Measurements from ENCODE around the gene PACRG.
A peak's percentile ranks its signal among the peaks of the same experiment; 100 is the strongest.

Gene PACRG

DNA sequence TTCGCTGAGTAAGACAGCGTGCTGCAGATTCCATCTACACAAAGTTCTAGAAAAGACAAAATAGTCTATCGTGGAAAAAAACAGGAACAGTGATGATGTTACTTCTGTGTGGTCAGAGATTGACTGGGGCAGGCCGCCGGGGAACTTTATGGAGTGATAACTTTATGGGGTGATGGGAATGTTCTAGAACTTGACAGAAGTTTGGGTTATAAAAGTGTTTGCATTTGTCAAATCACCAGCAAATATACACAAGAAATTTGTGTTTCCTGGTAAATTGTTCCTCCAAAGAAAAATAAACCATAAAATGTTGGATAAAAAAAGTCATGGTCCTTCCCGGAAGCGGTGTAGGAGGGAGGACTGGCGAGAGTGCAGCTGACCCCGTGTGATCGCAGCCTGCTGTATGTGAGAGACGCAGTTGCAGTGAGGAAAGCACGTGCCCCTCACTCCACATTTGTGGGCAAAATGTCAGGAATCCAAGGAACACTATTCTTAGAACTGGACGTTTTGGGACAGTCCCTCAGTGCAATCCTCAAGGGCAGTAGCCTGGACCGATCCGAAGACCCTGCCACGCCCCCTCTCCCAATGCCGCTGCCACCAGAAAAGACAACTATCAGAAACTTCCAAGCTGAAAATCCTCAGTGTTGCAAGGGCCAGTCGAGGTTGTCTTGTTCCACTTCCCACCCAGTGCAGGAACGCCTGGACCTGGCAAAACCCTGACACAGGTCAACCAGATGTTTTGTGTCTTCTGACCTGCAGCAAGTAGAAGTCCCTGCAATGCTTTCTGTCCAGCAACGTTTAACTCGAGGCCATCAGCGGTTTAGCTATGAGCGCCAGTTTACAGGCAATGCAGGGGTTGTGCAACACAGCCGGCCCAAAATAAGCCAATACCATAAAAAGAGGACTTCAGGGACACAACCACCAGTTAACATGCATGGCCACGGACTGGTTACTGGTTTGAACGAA lies 606.2 kb downstream of the PACRG start:
- no peak for DNase-seq (ENCODE audit: low read depth in 1 of 2, low spot score in 1 of 2)
- in situ Hi-C loops (cut with HindIII; ENCODE audit: low pct_unique_long_range_greater_than_20kb, low sequenced_read_pairs): no loop called here
- TF ChIP-seq JUND (IDR thresholded peaks at IDR 0.05; ENCODE audit: low read depth): no peak

- no peak for DNase-seq (ENCODE audit: low read depth in 1 of 2, low spot score in 1 of 2)
- no peak for TF ChIP-seq JUND (IDR thresholded peaks at IDR 0.05; ENCODE audit: low read depth)
- in situ Hi-C loops (cut with HindIII; ENCODE audit: low pct_unique_long_range_greater_than_20kb, low sequenced_read_pairs): no loop called here
These were observed 607.3 kb downstream of the PACRG start for GRCh38 chr6:163335056-163335455.

- no peak for TF ChIP-seq JUND (IDR thresholded peaks at IDR 0.05; ENCODE audit: low read depth)
- in situ Hi-C loops (cut with HindIII; ENCODE audit: low pct_unique_long_range_greater_than_20kb, low sequenced_read_pairs): no loop called here
- no peak for DNase-seq (ENCODE audit: low read depth in 1 of 2, low spot score in 1 of 2)
These were observed 608.1 kb downstream of the PACRG start for GRCh38 chr6:163335671-163336545.

GRCh38 chr6:163336961-163337360 lies 609.2 kb downstream of the PACRG start:
- DNase-seq (ENCODE audit: low read depth in 1 of 2, low spot score in 1 of 2): no peak
- TF ChIP-seq JUND (IDR thresholded peaks at IDR 0.05; ENCODE audit: low read depth): no peak
- in situ Hi-C loops (cut with HindIII; ENCODE audit: low pct_unique_long_range_greater_than_20kb, low sequenced_read_pairs): no loop called here

GRCh38 chr6:163337958-163338357 lies 610.2 kb downstream of the PACRG start:
- DNase-seq (ENCODE audit: low read depth in 1 of 2, low spot score in 1 of 2): peak in 1 of 2 experiments; percentile 4
- in situ Hi-C loops (cut with HindIII; ENCODE audit: low pct_unique_long_range_greater_than_20kb, low sequenced_read_pairs): no loop called here

DNA sequence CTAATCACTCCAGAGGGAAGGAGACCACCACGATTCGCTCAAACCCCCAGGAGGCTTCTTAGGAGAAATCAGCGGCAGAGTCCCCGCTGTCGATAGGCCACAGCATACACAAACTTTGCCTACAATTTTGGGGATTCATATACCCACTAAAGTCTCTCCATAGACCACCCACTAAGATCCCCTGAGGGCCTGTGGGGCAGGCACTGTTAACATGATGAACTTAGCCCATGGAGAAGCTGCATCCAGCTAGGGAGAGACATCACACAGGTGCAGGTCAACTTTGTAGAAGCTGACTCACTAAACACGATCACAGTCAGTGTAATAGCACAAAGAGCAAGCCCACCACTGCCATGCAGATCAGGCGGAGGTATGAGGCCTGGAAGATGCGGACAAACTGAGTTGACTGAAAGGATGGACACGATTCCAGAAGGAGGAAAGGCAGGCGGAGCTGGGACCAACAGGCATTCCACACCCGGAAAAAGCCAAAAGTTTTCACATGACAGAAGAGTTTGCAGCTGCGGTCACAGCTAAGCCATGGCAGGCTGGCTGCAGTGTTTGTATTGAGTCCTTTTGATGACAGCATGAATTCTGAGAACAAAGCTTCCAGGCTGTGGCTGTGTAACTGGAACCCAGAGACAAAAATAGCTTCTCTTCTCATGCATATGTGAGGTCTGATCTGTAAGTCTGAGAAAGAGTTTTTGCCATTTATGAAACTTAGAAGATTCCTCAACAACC lies 611.1 kb downstream of the PACRG start:
- no peak for DNase-seq (ENCODE audit: low read depth in 1 of 2, low spot score in 1 of 2)
- in situ Hi-C loops (cut with HindIII; ENCODE audit: low pct_unique_long_range_greater_than_20kb, low sequenced_read_pairs): no loop called here
- TF ChIP-seq JUND (IDR thresholded peaks at IDR 0.05; ENCODE audit: low read depth): no peak

More at GRCh38 chr6:163337958-163338357, 610.2 kb downstream of the PACRG start:
- no peak for TF ChIP-seq JUND (IDR thresholded peaks at IDR 0.05; ENCODE audit: low read depth)

DNA sequence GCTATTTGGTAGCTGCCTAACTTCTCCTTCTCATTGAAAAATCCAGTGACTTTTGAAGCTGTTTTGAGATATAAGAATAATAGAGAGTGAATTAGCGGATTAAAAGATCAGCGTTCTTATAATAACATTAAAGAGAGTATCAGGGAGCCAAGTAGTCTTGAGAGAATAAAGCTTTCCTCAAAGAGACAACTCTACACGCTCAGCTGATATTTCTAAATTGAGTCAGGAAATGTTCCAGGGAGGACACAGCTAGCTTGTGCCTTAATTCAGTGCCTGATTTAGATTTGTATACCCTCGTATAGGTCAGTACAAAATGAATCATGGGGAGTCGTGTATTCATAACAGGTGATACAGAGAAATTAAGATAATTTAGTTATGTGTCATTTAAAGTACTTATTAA lies 611.7 kb downstream of the PACRG start:
- no peak for TF ChIP-seq JUND (IDR thresholded peaks at IDR 0.05; ENCODE audit: low read depth)
- no peak for DNase-seq (ENCODE audit: low read depth in 1 of 2, low spot score in 1 of 2)
- in situ Hi-C loops (cut with HindIII; ENCODE audit: low pct_unique_long_range_greater_than_20kb, low sequenced_read_pairs): no loop called here

DNA sequence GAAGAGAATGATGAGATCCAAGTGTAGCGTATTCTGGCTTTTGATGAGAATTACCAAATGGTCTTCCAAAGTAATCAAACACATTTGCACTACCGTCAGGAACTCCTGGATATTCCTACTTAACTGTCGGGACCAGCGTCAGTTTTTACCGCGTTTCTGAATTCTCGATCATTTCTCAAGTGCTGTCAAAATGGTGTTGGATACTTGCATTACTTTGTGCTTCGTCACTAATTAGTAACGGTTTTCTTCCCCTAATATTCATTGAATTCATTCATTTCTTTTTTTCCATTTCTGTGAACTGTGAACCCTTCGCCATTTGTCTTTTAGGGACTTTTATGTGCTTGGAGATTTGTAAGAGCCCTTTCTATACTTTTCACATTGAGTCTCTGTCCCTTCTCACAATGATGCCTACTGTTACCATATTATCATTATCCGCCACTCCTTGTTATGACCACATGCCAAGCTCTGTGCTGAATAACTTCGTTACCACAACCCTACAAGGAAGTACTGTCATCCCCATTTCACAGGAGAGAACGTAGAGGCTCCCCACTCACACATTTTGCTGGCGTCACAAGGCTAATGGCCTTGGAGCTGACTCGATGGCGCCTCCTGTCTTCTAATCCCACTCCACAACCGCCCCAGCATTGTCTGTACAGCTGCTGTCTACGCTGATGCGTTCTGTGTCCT lies 612.6 kb downstream of the PACRG start:
- no peak for TF ChIP-seq JUND (IDR thresholded peaks at IDR 0.05; ENCODE audit: low read depth)
- in situ Hi-C loops (cut with HindIII; ENCODE audit: low pct_unique_long_range_greater_than_20kb, low sequenced_read_pairs): no loop called here
- DNase-seq (ENCODE audit: low read depth in 1 of 2, low spot score in 1 of 2): no peak

DNA sequence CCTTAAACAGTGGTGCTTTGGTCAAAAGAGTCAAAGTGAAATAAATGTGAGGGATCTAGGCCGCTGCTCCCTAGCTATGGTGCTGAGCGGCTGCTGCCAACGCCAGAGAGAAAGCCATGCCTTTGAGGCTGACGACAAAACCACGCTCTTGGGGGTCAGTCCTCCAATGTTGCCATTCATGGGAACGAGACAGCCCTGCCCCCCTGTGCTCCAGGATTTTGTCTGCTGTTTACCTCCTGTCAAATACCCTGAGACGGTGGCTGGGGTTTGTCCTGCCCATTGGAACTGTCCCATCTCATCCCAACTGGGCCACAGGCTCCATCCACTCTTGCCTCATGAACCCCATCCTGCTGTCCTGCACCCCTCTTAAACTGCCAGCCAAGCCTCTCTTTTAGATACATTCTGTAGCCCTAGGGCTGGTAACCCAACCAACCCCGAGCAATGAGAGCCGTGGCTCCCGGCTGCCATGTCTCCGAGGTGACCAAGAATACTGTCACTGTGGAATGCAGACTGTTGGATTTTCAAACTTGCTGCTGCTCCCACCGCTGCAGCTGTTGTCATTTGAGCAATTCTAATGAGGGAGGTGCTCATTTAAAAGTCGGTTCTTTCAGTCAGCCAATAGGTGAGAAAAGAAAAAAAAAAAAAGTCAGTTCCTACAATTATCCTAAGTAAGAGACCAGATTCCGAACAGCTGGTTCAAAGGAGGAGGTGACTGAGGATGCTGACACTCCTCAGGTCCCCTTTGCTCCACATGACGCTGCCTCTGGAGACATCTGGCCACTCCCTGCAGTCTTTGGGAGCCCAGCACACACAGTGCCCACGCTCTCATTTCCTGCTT lies 613.7 kb downstream of the PACRG start:
- in situ Hi-C loops (cut with HindIII; ENCODE audit: low pct_unique_long_range_greater_than_20kb, low sequenced_read_pairs): no loop called here
- TF ChIP-seq JUND (IDR thresholded peaks at IDR 0.05; ENCODE audit: low read depth): no peak
- DNase-seq (ENCODE audit: low read depth in 1 of 2, low spot score in 1 of 2): no peak

- TF ChIP-seq JUND (IDR thresholded peaks at IDR 0.05; ENCODE audit: low read depth): no peak
- no peak for DNase-seq (ENCODE audit: low read depth in 1 of 2, low spot score in 1 of 2)
- in situ Hi-C loops (cut with HindIII; ENCODE audit: low pct_unique_long_range_greater_than_20kb, low sequenced_read_pairs): no loop called here
These were observed 615.1 kb downstream of the PACRG start for GRCh38 chr6:163342571-163343539.

Data from T47D (cell line).